Measurements from ENCODE around the gene INPP5B. TPM values are rescaled to one million over a fixed set of nuclear protein-coding genes. Genes with fewer than 3 reads are reported as not detected.

The INPP5B gene
- total and polyA plus RNA-seq, 9 of the 15 experiments (the other 6 are each of a cell fraction or from before 2014, with no cell fraction given) = 14.1 to 28.7 (median 20.9) TPM

DNA sequence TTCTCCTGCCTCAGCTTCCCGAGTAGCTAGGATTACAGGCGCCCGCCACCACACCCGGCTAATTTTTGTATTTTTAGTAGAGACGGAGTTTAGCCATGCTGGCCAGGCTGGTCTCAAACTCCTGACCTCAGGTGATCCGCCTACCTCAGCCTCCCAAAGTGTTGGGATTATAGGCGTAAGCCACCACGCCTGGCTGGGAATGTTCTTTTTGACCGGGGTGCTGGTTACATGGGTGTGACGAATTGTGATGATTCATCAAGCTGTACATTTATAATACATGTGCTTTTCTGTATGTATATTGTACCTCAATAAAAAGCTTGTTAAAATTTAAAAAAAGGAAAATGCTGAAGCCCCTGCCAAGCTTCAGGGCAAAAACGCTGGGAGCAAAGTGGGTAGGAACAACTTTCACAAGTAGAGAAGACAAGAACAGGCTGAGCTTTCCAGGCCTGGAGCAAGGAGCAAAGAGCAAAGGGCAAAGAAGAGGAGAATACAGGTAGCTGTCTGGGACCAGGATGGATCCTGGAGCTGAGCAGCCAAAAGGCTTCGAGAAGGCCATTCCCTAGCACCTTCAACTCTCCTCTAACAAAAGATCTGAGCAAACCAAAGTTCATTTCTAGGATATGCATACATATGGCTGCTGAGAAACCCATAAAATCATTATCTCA lies 118.3 kb downstream of the INPP5B start:
- Histone ChIP-seq H3K79me2 (ENCODE audit: control insufficient read depth, insufficient read depth, low read length) (no peaks in the 10 kb centered on the region), H3K36me3 (ENCODE audit: control insufficient read depth, insufficient read depth, low read length) (peaks cover 67% of the 10 kb centered on the region), H3K4me3 (no peak overlapping the region), H3K27ac (ENCODE audit: extremely low read depth, low read depth, low read length) (no peak overlapping the region), H3K4me1 (replicated peaks in 1 of 2; ENCODE audit: control insufficient read depth in 2 of 2, insufficient read depth in 2 of 2, low read length in 2 of 2) (no peaks in the 10 kb centered on the region), H3K9me1 (ENCODE audit: control insufficient read depth, insufficient read depth, low read length) (no peaks in the 10 kb centered on the region), H3K9me3 (replicated peaks; ENCODE audit: control insufficient read depth, insufficient read depth, low read depth, low read length) (no peaks in the 10 kb centered on the region), H3K4me2 (ENCODE audit: insufficient read depth, low read length) (no peak overlapping the region), H3K27me3 (ENCODE audit: control insufficient read depth in 2 of 2, insufficient read depth in 2 of 2, low read length in 2 of 2) (no peaks in the 10 kb centered on the region), H4K20me1 (replicated peaks; ENCODE audit: control insufficient read depth, insufficient read depth, low read length) (no peaks in the 10 kb centered on the region), H3K9ac (ENCODE audit: insufficient read depth in 1 of 2, low read depth in 2 of 2, low read length in 2 of 2) (no peak overlapping the region), H2AFZ (ENCODE audit: low read depth, low read length) (no peak overlapping the region)
- CTCF ChIA-PET (ENCODE audit: low intra/inter-chr PET ratio) = no interaction called here
- WGBS (ENCODE audit: insufficient coverage, low coverage, missing lambda C conversion rate) = 98% methylated on average over 12 of the region's 12 CpGs
- intact Hi-C loops (cut with micrococcal nuclease) (no loop called here), in situ Hi-C loops (cut with MboI) (no loop called here)
- POLR2A ChIA-PET = interaction anchor here (0.6 to 2.0 kb wide), 3 partner anchors 20 to 173 kb away, joined by 5 to 6 read pairs (median 5); partner anchors contain the start of genes C1orf122 and YRDC
- BruUV-seq (replicated peaks) = no TSS peak
- no peak for FAIRE-seq
- no peak for DNase-seq (ENCODE audit: extremely low read depth in 1 of 4, low spot score in 3 of 4)
- TF ChIP-seq MCM5 (IDR thresholded peaks at IDR 0.05; ENCODE audit: low read depth) (no peak), TARDBP (IDR thresholded peaks at IDR 0.05) (no peak), RFX1 (IDR thresholded peaks at IDR 0.05) (no peak), TAF15 (IDR thresholded peaks at IDR 0.05; ENCODE audit: low read depth, low read length) (no peak), NONO (IDR thresholded peaks at IDR 0.05; ENCODE audit: low read depth in 2 of 2, low read length in 1 of 2) (no peak)
- TF ChIP-seq, protein P1, sequence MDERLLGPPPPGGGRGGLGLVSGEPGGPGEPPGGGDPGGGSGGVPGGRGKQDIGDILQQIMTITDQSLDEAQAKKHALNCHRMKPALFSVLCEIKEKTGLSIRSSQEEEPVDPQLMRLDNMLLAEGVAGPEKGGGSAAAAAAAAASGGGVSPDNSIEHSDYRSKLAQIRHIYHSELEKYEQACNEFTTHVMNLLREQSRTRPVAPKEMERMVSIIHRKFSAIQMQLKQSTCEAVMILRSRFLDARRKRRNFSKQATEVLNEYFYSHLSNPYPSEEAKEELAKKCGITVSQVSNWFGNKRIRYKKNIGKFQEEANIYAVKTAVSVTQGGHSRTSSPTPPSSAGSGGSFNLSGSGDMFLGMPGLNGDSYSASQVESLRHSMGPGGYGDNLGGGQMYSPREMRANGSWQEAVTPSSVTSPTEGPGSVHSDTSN (CRISPR knock-in tag; IDR thresholded peaks at IDR 0.05; ENCODE audit: low read depth) = no peak
- TF ChIP-seq, protein P1 (tag; conservative IDR thresholded peaks at IDR 0.05; ENCODE audit: low read depth) = no peak
- TF ChIP-seq, protein P2, sequence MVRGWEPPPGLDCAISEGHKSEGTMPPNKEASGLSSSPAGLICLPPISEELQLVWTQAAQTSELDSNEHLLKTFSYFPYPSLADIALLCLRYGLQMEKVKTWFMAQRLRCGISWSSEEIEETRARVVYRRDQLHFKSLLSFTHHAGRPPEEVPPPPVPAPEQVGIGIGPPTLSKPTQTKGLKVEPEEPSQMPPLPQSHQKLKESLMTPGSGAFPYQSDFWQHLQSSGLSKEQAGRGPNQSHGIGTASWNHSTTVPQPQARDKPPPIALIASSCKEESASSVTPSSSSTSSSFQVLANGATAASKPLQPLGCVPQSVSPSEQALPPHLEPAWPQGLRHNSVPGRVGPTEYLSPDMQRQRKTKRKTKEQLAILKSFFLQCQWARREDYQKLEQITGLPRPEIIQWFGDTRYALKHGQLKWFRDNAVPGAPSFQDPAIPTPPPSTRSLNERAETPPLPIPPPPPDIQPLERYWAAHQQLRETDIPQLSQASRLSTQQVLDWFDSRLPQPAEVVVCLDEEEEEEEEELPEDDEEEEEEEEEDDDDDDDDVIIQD (CRISPR knock-in tag; IDR thresholded peaks at IDR 0.05) = no peak
- ATAC-seq = no peak

All from K562 (cell line).